HepG2 (cell line): Measurements from ENCODE around the gene PISD. TPM values are rescaled to one million over a fixed set of nuclear protein-coding genes. Genes with fewer than 3 reads are reported as not detected.
"Not testable (repeated sequence)": the region's sequence is repeated elsewhere in the genome, so short reads cannot be mapped to it uniquely, and the experiment has no call there.

Experiments used
- ATAC-seq: fragments of 200-7000 bp; cut with Tn5 transposase; 3 replicates; pipeline ENCODE4 v1.9.1; 2020; ENCODE audit warnings: mild to moderate bottlenecking, moderate library complexity
- BruUV-seq: library from RNA; stranded (reverse); fragments of 400-500 nt; replicated peaks from 2 replicates; lab custom pipeline; 2021; lab: Mats Ljungman, UMichigan
- CTCF ChIA-PET: fragments of 300-600 bp; formaldehyde crosslinking; extraction: SDS; loops from one replicate; lab custom pipeline; 2021; ENCODE audit warnings: low total read pairs, inconsistent platforms, low intra/inter-chr PET ratio; lab: Yijun Ruan, JAX
- POLR2A ChIA-PET: fragments of 350-600 bp; sonication (Branson Sonifier 250); formaldehyde crosslinking; loops from one replicate; lab custom pipeline; 2020; ENCODE audit warnings: antibody characterized with exemption, inconsistent platforms; lab: Yijun Ruan, JAX
- DNase-seq: peaks from one replicate; pipeline ENCODE4 v3.0.0-alpha.2; 2015; ENCODE audit warnings: low spot score
- FAIRE-seq: peaks from 3 replicates; lab custom pipeline; 2011; peaks lifted over from hg19 to GRCh38; lab: Jason Lieb, UNC
- H2AFZ ChIP-seq: one replicate; pipeline ENCODE4 v1.6.1; 2011; ENCODE audit warnings: low read length, inconsistent platforms
- H3K27ac ChIP-seq: fragments of 300-600 bp; 3 replicates; pipeline ENCODE4 v1.8.0; 2011; ENCODE audit warnings: mixed run types, mild to moderate bottlenecking, mixed read lengths, low read length, inconsistent platforms; ENCODE audit not compliant: insufficient read depth; ENCODE audit errors: extremely low read length
- H3K27me3 ChIP-seq, 2 experiments: fragments of 200-600 bp in 1 of 2; 2 replicates in 1 of 2; 3 replicates in 1 of 2; pipeline versions ENCODE4 v1.6.0 to v1.8.0; 2011; ENCODE audit warnings: low read length in 2 of 2, mild to moderate bottlenecking in 2 of 2, moderate library complexity in 2 of 2, inconsistent platforms in 1 of 2; ENCODE audit not compliant: insufficient read depth in 2 of 2, control insufficient read depth in 1 of 2
- H3K36me3 ChIP-seq, 2 experiments: fragments of 200-600 bp in 1 of 2; replicated peaks in 1 of 2; 2 replicates in 1 of 2; 3 replicates in 1 of 2; pipeline versions ENCODE4 v1.5.1 to v1.8.0; 2011; ENCODE audit warnings: low read length in 2 of 2, inconsistent platforms in 1 of 2; ENCODE audit not compliant: insufficient read depth in 2 of 2, control insufficient read depth in 1 of 2
- H3K4me1 ChIP-seq: 2 replicates; pipeline ENCODE4 v1.5.1; 2012; ENCODE audit warnings: low read length, inconsistent platforms; ENCODE audit not compliant: insufficient read depth
- H3K4me2 ChIP-seq: 2 replicates; pipeline ENCODE4 v1.6.0; 2011; ENCODE audit warnings: low read depth, low read length, inconsistent platforms
- H3K4me3 ChIP-seq, 3 experiments: fragments of 200-600 bp in 1 of 3; sonication (generic), shearing (Covaris generic) in 1 of 3; replicated peaks in 1 of 3; 2 replicates each; pipeline ENCODE4 v1.5.1; 2011 to 2016; ENCODE audit warnings: low read length in 3 of 3, inconsistent platforms in 2 of 3, low read depth in 2 of 3, mild to moderate bottlenecking in 2 of 3, control low read depth in 1 of 3, mixed read lengths in 1 of 3; ENCODE audit not compliant: insufficient read depth in 1 of 3
- H3K79me2 ChIP-seq: one replicate; pipeline ENCODE4 v1.6.1; 2011; ENCODE audit warnings: low read length, inconsistent platforms; ENCODE audit not compliant: insufficient read depth
- H3K9ac ChIP-seq: 2 replicates; pipeline ENCODE4 v1.6.0; 2011; ENCODE audit warnings: mild to moderate bottlenecking, low read depth, low read length, inconsistent platforms; ENCODE audit not compliant: insufficient read depth
- H3K9me3 ChIP-seq: 2 replicates; pipeline ENCODE4 v1.5.1; 2012; ENCODE audit warnings: mild to moderate bottlenecking, low read length
- H4K20me1 ChIP-seq: 2 replicates; pipeline ENCODE4 v1.6.0; 2011; ENCODE audit warnings: inconsistent platforms, mild to moderate bottlenecking, low read length, moderate library complexity; ENCODE audit not compliant: insufficient read depth
- ADNP ChIP-seq: sonication (generic); formaldehyde crosslinking; IDR thresholded peaks from 2 replicates; pipeline ENCODE4 v1.4.0; 2020; ENCODE audit warnings: missing genetic modification reagents
- FOSL2 ChIP-seq: sonication (generic); formaldehyde crosslinking; IDR thresholded peaks from 2 replicates; pipeline ENCODE4 v1.4.0; 2020; ENCODE audit warnings: missing genetic modification reagents
- PHF20 ChIP-seq: sonication (generic); formaldehyde crosslinking; IDR thresholded peaks from 2 replicates; pipeline ENCODE4 v1.5.0; 2020; ENCODE audit warnings: mild to moderate bottlenecking, missing genetic modification reagents
- RORA ChIP-seq: sonication (generic); formaldehyde crosslinking; IDR thresholded peaks from 2 replicates; pipeline ENCODE4 v1.5.0; 2020; ENCODE audit warnings: mild to moderate bottlenecking, missing genetic modification reagents, moderate library complexity
- SAP130 ChIP-seq: IDR thresholded peaks from 2 replicates; pipeline ENCODE4 v1.6.1; 2016; ENCODE audit warnings: low read depth
- TEAD3 ChIP-seq: optimal IDR thresholded peaks from 2 replicates; pipeline ENCODE3; 2016; ENCODE audit warnings: borderline replicate concordance
- ZBTB20 ChIP-seq: sonication (generic); formaldehyde crosslinking; IDR thresholded peaks from 2 replicates; pipeline ENCODE4 v1.8.1; 2023; ENCODE audit warnings: missing genetic modification reagents, low read depth, mild to moderate bottlenecking, borderline replicate concordance
- ZMYM2 ChIP-seq: sonication (generic); formaldehyde crosslinking; IDR thresholded peaks from 2 replicates; pipeline ENCODE4 v1.8.0; 2022; ENCODE audit warnings: mild to moderate bottlenecking, missing genetic modification reagents
- ZMYM3 ChIP-seq: sonication (generic); formaldehyde crosslinking; IDR thresholded peaks from 2 replicates; pipeline ENCODE4 v1.5.1; 2020; ENCODE audit warnings: mild to moderate bottlenecking, missing genetic modification reagents
- WGBS: methylation state at CpG from one replicate; pipeline ENCODE4 v1.1.6; 2017; ENCODE audit warnings: low lambda C conversion rate; 5-methylcytosine and 5-hydroxymethylcytosine counted together
- in situ Hi-C: cut with HindIII; loops from 2 replicates; pipeline ENCODE4 v1.10.0; 2017; ENCODE audit warnings: low pct_unique_long_range_greater_than_20kb; ENCODE audit not compliant: extremely low pct_ligation_motif_present
- intact Hi-C: fragments of 100-400 bp; cut with micrococcal nuclease; formaldehyde crosslinking; loops from one replicate; pipeline ENCODE4 v1.10.0; 2022; ENCODE audit not compliant: unreplicated experiment
- polyA plus RNA-seq, 8 experiments: library from polyadenylated mRNA; depleted of rRNA in 3 of 8; stranded (reverse) in 7 of 8; unstranded in 1 of 8; fragments of >200 nt; fragmentation: Illumina TruSeq in 4 of 8; extraction: Trizol in 4 of 8; gene quantifications; 2 replicates each; pipeline versions ENCODE4 v1.2.1 to v1.2.3, GENCODE V29; 2011 to 2016; ENCODE audit warnings: low read depth in 4 of 8, missing spikeins in 1 of 8, mixed read lengths in 1 of 8; ENCODE audit not compliant: insufficient read depth in 1 of 8
- total RNA-seq, 5 experiments: library from RNA; depleted of rRNA; stranded (reverse); fragments of >200 nt; fragmentation: Illumina TruSeq; extraction: Trizol; gene quantifications; 2 replicates each; pipeline ENCODE4 v1.2.3, GENCODE V29; 2016; ENCODE audit warnings: low read depth in 1 of 5
- TF ChIP-seq, protein P1 (sequence below): sonication (generic); formaldehyde crosslinking; IDR thresholded peaks from 2 replicates; pipeline ENCODE4 v1.5.1; 2020; ENCODE audit warnings: mild to moderate bottlenecking, missing genetic modification reagents

Gene PISD
- total and polyA plus RNA-seq, 2 of the 13 experiments (the other 11 are each of a cell fraction or from before 2014, with no cell fraction given): 30.1 to 47.7 TPM

DNA sequence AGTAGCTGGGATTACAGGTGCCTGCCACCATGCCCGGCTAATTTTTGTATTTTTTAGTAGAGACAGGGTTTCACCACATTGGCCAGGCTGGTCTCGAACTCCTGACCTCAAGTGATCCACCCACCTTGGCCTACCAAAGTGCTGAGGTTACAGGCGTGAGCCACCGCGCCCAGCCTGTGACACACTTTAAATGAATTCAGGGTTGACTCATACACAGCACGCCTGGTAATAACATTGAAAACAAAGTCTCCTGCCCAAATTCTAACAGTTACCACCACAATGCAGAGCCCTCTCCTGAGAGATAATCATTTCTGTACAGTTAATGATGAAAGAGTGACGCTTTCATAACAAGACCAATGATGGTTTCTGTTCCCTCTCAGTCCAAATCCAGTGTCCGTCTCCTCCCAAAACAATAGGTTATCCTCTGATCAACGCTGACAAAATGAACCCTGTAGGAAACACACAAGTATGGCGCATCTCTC is 1.1 kb downstream of the PISD start:
- H3K4me2 ChIP-seq: peak overlapping the region; percentile 88
- H3K36me3 ChIP-seq, H3K27me3 ChIP-seq, CTCF ChIA-PET, H4K20me1 ChIP-seq, H2AFZ ChIP-seq, BruUV-seq, H3K9me3 ChIP-seq: not testable (repeated sequence)
- FAIRE-seq (peak; percentile 23), ATAC-seq (peak; percentile 9), DNase-seq (peak; percentile 41)
- intact Hi-C loops (loop anchor here (1.0 to 10.0 kb wide), 4 partner anchors 91 to 424 kb away; partner anchors contain the start of genes DEPDC5, PRR14L and YWHAH), in situ Hi-C loops (loop anchor here (25.0 kb wide), 1 partner anchor 426 kb away; no protein-coding TSS in a partner anchor)
- H3K27ac ChIP-seq: peak overlapping the region; percentile 83
- H3K9ac ChIP-seq: peak overlapping the region; percentile 83
- POLR2A ChIA-PET: interaction anchor here (0.8 to 3.0 kb wide), 10 partner anchors 13 to 310 kb away, joined by 3 to 33 read pairs (median 5); partner anchors contain the start of gene DEPDC5
- peak overlapping the region; percentile 83 to 100 (median 93) for H3K4me3 ChIP-seq
- 5% methylated on average over 6 of the region's 10 CpGs for WGBS
- H3K79me2 ChIP-seq: peaks cover 56% of the 10 kb centered on the region
- TF ChIP-seq, protein P1, sequence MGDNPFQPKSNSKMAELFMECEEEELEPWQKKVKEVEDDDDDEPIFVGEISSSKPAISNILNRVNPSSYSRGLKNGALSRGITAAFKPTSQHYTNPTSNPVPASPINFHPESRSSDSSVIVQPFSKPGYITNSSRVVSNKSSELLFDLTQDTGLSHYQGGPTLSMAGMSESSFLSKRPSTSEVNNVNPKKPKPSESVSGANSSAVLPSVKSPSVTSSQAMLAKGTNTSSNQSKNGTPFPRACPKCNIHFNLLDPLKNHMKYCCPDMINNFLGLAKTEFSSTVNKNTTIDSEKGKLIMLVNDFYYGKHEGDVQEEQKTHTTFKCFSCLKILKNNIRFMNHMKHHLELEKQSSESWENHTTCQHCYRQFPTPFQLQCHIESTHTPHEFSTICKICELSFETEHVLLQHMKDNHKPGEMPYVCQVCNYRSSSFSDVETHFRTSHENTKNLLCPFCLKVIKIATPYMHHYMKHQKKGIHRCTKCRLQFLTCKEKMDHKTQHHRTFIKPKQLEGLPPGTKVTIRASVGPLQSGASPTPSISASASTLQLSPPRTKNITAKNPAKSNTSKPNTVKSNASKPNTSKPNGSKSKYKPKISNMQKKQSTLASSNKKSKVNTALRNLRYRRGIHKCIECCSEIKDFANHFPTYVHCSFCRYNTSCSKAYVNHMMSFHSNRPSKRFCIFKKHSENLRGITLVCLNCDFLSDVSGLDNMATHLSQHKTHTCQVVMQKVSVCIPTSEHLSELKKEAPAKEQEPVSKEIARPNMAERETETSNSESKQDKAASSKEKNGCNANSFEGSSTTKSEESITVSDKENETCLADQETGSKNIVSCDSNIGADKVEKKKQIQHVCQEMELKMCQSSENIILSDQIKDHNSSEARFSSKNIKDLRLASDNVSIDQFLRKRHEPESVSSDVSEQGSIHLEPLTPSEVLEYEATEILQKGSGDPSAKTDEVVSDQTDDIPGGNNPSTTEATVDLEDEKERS (CRISPR knock-in tag): 0 out of 2 replicates have a peak, but pooled peaks have one; percentile 27
- TF ChIP-seq ZBTB20 (CRISPR knock-in tag) (0 out of 2 replicates have a peak, but pooled peaks have one; percentile 49), TEAD3 (peak; percentile 11), RORA (CRISPR knock-in tag) (0 out of 2 replicates have a peak, but pooled peaks have one; percentile 50), FOSL2 (CRISPR knock-in tag) (peak; percentile 82), ZMYM3 (CRISPR knock-in tag) (0 out of 2 replicates have a peak, but pooled peaks have one; percentile 26), SAP130 (peak; percentile 41; the same call in 1 of the 2 replicates), ADNP (CRISPR knock-in tag) (peak; percentile 59; the same call in 1 of the 2 replicates), PHF20 (CRISPR knock-in tag) (0 out of 2 replicates have a peak, but pooled peaks have one; percentile 29), ZMYM2 (0 out of 2 replicates have a peak, but pooled peaks have one; percentile 39)
- H3K4me1 ChIP-seq: peaks cover 42% of the 10 kb centered on the region
